Ovary (tissue), 9 donors: ENCODE measurements around the gene COL5A1. TPM values are rescaled to one million over a fixed set of nuclear protein-coding genes. Genes with fewer than 3 reads are reported as not detected.

Experiments used
- DNase-seq, 5 donors: peaks; one replicate each; pipeline ENCODE4 v3.0.0-alpha.2; 2019 to 2020
- H3K27ac ChIP-seq, 2 donors: fragments of 200-600 bp; one replicate each; pipeline versions ENCODE4 v1.5.1 to v1.8.0; 2019 to 2022
- H3K27me3 ChIP-seq: fragments of 200-600 bp; one replicate; pipeline ENCODE4 v1.8.0; 2022
- H3K36me3 ChIP-seq: fragments of 200-600 bp; sonication (generic); one replicate; pipeline ENCODE4 v1.5.1; 2019
- H3K4me1 ChIP-seq: one replicate; pipeline ENCODE4 v1.8.1; 2013; ENCODE audit warnings: mild to moderate bottlenecking, moderate library complexity; ENCODE audit not compliant: insufficient read depth
- H3K4me3 ChIP-seq: fragments of 200-600 bp; sonication (generic); one replicate; pipeline ENCODE4 v1.5.1; 2017
- H3K9me3 ChIP-seq, 2 donors: fragments of 200-600 bp in 1 of 2; sonication (generic) in 1 of 2; one replicate each; pipeline versions ENCODE4 v1.5.1 to v1.8.1; 2013 to 2019; ENCODE audit warnings: mild to moderate bottlenecking in 1 of 2, moderate library complexity in 1 of 2
- EP300 ChIP-seq: sonication (generic); formaldehyde crosslinking; IDR thresholded peaks from one replicate; pipeline ENCODE4 v1.6.1; 2017; ENCODE audit warnings: antibody characterized with exemption
- POLR2A ChIP-seq: fragments of 450-650 bp; IDR thresholded peaks from one replicate; pipeline ENCODE4 v1.6.1; 2017; ENCODE audit warnings: antibody characterized with exemption, mild to moderate bottlenecking, moderate library complexity
- WGBS, 3 donors: extraction: QIAGEN DNeasy Blood & Tissue Kit in 1 of 3; methylation state at CpG; one replicate each; pipeline versions ENCODE4 v1.1.5 to v1.1.7; 2013 to 2017; 5-methylcytosine and 5-hydroxymethylcytosine counted together
- intact Hi-C, 4 donors: fragments of 100-400 bp; cut with DNase I; formaldehyde crosslinking; loops; one replicate each; pipeline versions ENCODE4 v1.11.0 to v1.15.1; 2022 to 2023
- polyA plus RNA-seq, 2 donors: library from polyadenylated mRNA; stranded (reverse); fragments of 200-250 nt in 1 of 2; fragments of 350-450 nt in 1 of 2; fragmentation: Illumina TruSeq in 1 of 2; extraction: RNeasy Lipid Tissue Mini Kit (QIAGEN cat#74804) in 1 of 2; gene quantifications; one replicate each; pipeline ENCODE4 v1.2.3, GENCODE V29; 2013 to 2014
- total RNA-seq, 7 donors: library from RNA; depleted of rRNA in 2 of 7; stranded (reverse); fragments of >200 nt in 2 of 7; fragmentation: NEBNext Ultra II Directional in 3 of 7; extraction: Animal tissue kit (Norgen Biotek cat#: 25700) in 3 of 7; gene quantifications; one replicate each; pipeline versions ENCODE4 v1.1.0 to v1.2.4, GENCODE V29; 2016 to 2023
- TF ChIP-seq, protein P1 (sequence below), 3 donors: fragments of 450-650 bp in 2 of 3; fragments of 200-600 bp in 1 of 3; IDR thresholded peaks; one replicate each; pipeline versions ENCODE4 v1.5.1 to v1.8.0; 2016 to 2022; ENCODE audit warnings: antibody characterized with exemption in 3 of 3, mild to moderate bottlenecking in 1 of 3
- donor health status: DM: no; HTN: no; CAD: no; lungs with moderate emphysema.
- donor health status: DM: no; HTN: no; CAD: no.
- donor health status: Bipolar disorder and iron deficiency.
- donor health status: DM: yes; HTN: yes; CAD: no.
- donor health status: DM: no; HTN: no; CAD: no.
- donor health status: DM: yes; HTN: yes; CAD: no.

COL5A1 gene
- total and polyA plus RNA-seq, 9 donors: 28.1 to 117 (median 54.6) TPM

DNA sequence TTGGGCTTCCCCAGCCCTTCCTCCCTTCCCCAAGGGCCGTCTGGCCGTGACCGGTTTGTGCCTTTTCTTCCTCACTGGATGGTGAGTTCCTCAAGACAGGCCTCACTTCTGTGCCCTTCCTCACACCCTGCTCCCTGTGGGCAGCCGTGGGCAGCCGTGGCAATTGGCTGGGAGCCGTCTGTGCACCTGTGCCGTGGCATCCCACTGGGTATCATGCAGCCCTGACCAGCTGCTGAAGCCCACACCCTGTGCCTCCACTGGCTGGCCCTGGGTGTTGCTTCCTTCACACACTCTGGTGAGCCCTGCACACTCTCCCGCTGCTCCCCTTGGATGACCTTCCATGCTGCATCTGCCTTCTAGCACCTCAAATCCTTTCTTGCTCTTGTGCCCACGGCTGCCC is 100.2 kb downstream of the COL5A1 start:
- H3K36me3 ChIP-seq: no peaks in the 10 kb centered on the region

DNA sequence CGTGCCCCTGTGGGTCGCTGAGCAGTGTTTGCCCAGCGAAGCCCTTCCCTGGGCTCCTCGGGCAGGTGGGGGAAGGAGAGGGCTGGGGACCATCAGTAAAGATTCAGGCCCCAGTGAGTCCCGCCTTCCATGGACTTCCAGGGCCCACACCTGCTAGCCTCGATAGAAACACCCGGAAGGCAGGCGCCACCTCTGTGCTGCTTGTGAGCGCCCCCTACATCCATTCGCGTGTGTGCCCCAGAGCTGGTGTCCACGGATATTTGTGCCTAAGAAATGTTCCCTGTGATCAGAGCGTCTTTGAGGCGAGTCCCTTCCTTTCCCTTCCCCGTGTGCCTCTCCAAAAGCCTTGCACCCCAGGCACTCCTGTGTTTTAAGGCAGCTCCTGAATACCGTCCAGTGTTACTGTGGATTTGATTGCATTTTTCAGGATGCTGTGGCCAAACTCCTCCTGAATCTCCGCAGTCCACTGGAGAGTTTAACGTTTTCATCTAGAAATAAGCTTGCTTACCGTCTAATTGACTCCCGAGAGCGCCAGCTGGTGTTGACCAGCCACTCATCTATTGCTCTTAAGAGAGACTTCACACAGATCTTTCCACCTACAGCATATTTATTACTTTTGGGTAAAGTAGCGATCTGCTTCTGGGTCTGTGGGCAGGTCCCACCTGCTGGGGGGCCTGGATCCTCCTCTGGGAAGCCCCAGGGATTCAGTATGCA is 101.4 kb downstream of the COL5A1 start:
- Histone ChIP-seq H3K4me3 (no peak overlapping the region), H3K27me3 (no peaks in the 10 kb centered on the region), H3K36me3 (no peaks in the 10 kb centered on the region), H3K27ac (no peak overlapping the region), H3K9me3 (no peaks in the 10 kb centered on the region), H3K4me1 (peaks cover 2% of the 10 kb centered on the region)
- DNase-seq: no peak
- intact Hi-C loops: loop anchor here in 1 of 4 donors (5.0 kb wide), 1 partner anchor 296 kb away; no protein-coding TSS in a partner anchor
- WGBS, 3 donors: 82 to 83% (median 83%) methylated on average over 22 of the region's 22 CpGs
- TF ChIP-seq EP300: no peak
- TF ChIP-seq, protein P1, sequence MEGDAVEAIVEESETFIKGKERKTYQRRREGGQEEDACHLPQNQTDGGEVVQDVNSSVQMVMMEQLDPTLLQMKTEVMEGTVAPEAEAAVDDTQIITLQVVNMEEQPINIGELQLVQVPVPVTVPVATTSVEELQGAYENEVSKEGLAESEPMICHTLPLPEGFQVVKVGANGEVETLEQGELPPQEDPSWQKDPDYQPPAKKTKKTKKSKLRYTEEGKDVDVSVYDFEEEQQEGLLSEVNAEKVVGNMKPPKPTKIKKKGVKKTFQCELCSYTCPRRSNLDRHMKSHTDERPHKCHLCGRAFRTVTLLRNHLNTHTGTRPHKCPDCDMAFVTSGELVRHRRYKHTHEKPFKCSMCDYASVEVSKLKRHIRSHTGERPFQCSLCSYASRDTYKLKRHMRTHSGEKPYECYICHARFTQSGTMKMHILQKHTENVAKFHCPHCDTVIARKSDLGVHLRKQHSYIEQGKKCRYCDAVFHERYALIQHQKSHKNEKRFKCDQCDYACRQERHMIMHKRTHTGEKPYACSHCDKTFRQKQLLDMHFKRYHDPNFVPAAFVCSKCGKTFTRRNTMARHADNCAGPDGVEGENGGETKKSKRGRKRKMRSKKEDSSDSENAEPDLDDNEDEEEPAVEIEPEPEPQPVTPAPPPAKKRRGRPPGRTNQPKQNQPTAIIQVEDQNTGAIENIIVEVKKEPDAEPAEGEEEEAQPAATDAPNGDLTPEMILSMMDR (IDR thresholded peaks at IDR 0.05): no peak
- TF ChIP-seq POLR2A: no peak

More for the DNA sequence above, 100.2 kb downstream of the COL5A1 start:
- H3K27ac ChIP-seq: no peak overlapping the region
- H3K27me3 ChIP-seq: no peaks in the 10 kb centered on the region
- no peak overlapping the region for H3K4me3 ChIP-seq
- H3K9me3 ChIP-seq: no peaks in the 10 kb centered on the region
- no peak for TF ChIP-seq POLR2A
- TF ChIP-seq, protein P1 (IDR thresholded peaks at IDR 0.05): no peak
- no peak for TF ChIP-seq EP300
- peaks cover 2% of the 10 kb centered on the region for H3K4me1 ChIP-seq
- WGBS, 3 donors: 81 to 86% (median 82%) methylated on average over 9 of the region's 9 CpGs
- no peak for DNase-seq
- intact Hi-C loops: loop anchor here in 1 of 4 donors (5.0 kb wide), 1 partner anchor 295 kb away; no protein-coding TSS in a partner anchor

DNA sequence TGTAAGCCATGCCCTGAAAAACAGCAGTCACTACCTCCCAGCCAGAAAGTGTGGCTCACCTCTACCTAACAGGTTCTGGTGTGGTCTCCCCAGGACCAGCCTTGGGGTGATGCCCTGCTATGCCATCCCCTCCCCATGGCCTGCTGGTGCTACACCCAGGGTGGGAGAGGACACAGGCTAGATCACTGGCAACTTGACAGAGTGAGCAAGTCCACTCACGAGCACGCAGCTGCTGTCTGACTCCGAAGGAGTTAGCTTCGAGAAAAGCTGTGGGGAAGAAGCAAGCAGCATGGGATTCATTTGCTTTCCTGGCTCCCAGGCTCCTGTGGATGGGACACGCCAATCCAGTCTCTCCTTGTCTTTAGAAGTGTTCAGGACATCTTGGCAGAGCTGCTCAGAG is 102.2 kb downstream of the COL5A1 start:
- Histone ChIP-seq H3K36me3 (no peaks in the 10 kb centered on the region), H3K4me1 (peaks cover 2% of the 10 kb centered on the region), H3K4me3 (no peak overlapping the region), H3K27ac (no peak overlapping the region), H3K27me3 (no peaks in the 10 kb centered on the region), H3K9me3 (no peaks in the 10 kb centered on the region)
- TF ChIP-seq EP300 (no peak), POLR2A (no peak)
- TF ChIP-seq, protein P1 (IDR thresholded peaks at IDR 0.05): no peak
- WGBS, 3 donors: 57 to 71% (median 63%) methylated on average over 5 of the region's 5 CpGs
- intact Hi-C loops: loop anchor here in 1 of 4 donors (5.0 kb wide), 1 partner anchor 297 kb away; no protein-coding TSS in a partner anchor
- no peak for DNase-seq

DNA sequence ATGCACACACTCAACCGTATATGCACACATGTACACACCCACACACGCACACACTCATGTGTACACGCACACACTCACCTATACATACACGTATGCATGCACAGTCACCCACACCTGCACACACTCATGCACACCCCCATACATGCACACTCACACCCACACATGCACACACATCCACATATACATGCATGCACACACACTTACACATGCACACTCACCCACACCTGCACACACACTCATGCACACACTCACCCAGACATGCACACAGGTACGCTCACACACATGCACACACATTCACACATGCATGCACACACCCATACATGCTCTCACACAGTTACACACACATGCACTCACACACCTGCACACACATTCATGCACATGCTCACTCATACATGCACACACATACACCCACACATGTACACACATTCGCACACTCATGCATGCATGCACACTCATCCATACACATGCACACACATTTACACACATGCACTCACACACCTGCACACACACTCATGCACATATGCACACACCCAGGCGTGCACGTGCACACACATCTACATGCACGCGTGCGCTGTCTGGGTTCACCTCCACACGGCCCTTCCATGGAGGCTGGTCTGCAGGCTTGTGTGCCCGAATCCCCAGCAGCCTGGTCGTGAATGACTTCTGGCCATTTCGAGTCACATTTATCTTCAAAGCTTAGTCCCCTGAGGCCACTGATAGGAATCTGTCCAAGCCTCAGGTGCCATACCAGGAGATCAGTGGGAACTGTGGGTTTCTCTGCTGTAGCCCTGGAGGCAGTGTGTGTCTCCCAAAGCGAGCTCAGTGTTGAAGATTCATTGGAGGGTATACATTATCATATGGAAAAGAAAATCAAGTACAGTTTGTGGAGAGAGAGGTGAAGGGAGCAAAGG is 103.0 kb downstream of the COL5A1 start:
- Histone ChIP-seq H3K27me3 (no peaks in the 10 kb centered on the region), H3K27ac (no peak overlapping the region), H3K9me3 (no peaks in the 10 kb centered on the region), H3K36me3 (no peaks in the 10 kb centered on the region), H3K4me1 (no peaks in the 10 kb centered on the region), H3K4me3 (no peak overlapping the region)
- no peak for TF ChIP-seq EP300
- intact Hi-C loops: loop anchor here in 1 of 4 donors (5.0 kb wide), 1 partner anchor 297 kb away; no protein-coding TSS in a partner anchor
- no peak for DNase-seq
- WGBS, 3 donors: 86 to 93% (median 91%) methylated on average over 16 of the region's 16 CpGs
